Measurements from ENCODE around the gene CDH23.

DNA sequence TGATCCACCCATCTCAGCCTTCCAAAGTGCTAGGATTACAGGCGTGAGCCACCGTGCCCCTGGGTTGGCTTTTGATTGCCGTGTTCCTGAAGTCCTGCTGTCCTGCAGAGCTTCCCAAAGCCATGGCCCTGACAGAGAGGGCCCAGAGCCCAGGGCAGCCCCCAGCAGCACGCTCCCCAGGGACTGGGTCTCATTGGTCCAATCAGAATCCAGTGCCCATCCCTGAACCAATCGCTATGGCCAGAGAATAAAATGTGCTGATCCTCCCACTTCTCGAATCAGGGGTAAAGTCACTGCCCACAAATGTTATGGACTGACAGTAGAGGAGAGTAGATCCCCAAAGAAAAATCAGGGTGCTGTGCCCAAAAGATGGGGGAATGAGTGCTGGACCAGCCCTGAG is 327.8 kb downstream of the CDH23 start:
- TF ChIP-seq, protein P1, sequence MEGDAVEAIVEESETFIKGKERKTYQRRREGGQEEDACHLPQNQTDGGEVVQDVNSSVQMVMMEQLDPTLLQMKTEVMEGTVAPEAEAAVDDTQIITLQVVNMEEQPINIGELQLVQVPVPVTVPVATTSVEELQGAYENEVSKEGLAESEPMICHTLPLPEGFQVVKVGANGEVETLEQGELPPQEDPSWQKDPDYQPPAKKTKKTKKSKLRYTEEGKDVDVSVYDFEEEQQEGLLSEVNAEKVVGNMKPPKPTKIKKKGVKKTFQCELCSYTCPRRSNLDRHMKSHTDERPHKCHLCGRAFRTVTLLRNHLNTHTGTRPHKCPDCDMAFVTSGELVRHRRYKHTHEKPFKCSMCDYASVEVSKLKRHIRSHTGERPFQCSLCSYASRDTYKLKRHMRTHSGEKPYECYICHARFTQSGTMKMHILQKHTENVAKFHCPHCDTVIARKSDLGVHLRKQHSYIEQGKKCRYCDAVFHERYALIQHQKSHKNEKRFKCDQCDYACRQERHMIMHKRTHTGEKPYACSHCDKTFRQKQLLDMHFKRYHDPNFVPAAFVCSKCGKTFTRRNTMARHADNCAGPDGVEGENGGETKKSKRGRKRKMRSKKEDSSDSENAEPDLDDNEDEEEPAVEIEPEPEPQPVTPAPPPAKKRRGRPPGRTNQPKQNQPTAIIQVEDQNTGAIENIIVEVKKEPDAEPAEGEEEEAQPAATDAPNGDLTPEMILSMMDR (conservative IDR thresholded peaks at IDR 0.05 in 1 of 2, IDR thresholded peaks at IDR 0.05 in 1 of 2; ENCODE audit: low read depth in 1 of 2, low read length in 2 of 2) = no peak
- no peak for TF ChIP-seq EZH2 (IDR thresholded peaks at IDR 0.05; ENCODE audit: low read length, missing control alignments)

All from fibroblast of lung (primary cell).